ENCODE data around the gene AGK. TPM values are rescaled to one million over a fixed set of nuclear protein-coding genes. Genes with fewer than 3 reads are reported as not detected.

The AGK gene
- polyA plus RNA-seq, 2 of the 4 experiments (the other 2 are of a cell fraction): 29.6 to 63.5 TPM

- ChIA-PET CTCF (no interaction called here), POLR2A (no interaction called here)
- no peak overlapping the region for H3K27ac ChIP-seq
- no peak overlapping the region for H3K4me2 ChIP-seq
- no peak for TF ChIP-seq ZFP36 (IDR thresholded peaks at IDR 0.05; ENCODE audit: borderline replicate concordance, partially characterized antibody)
- no peak for TF ChIP-seq MAFK (IDR thresholded peaks at IDR 0.05; ENCODE audit: partially characterized antibody)
- no peak for TF ChIP-seq RCOR1 (IDR thresholded peaks at IDR 0.05; ENCODE audit: low read depth, low read length)
- TF ChIP-seq GATA3 (IDR thresholded peaks at IDR 0.05; ENCODE audit: borderline replicate concordance): no peak
- ATAC-seq: no peak
- no peak for FAIRE-seq
- peaks cover 9% of the 10 kb centered on the region for H3K9me3 ChIP-seq
- H3K4me1 ChIP-seq: no peaks in the 10 kb centered on the region
- WGBS (ENCODE audit: missing lambda C conversion rate): 94% methylated on average over 2 of the region's 2 CpGs
- DNase-seq (ENCODE audit: low read depth in 1 of 2, low spot score in 1 of 2): no peak
- no peak overlapping the region for H3K4me3 ChIP-seq
Observed at GRCh38 chr7:141562972-141563371, 11.8 kb downstream of the AGK start.

- H3K9me3 ChIP-seq: peaks cover 5% of the 10 kb centered on the region
- ChIA-PET POLR2A (no interaction called here), CTCF (no interaction called here)
- DNase-seq (ENCODE audit: low read depth in 1 of 2, low spot score in 1 of 2): peak in 1 of 2 experiments; percentile 6
- TF ChIP-seq BHLHE40 (IDR thresholded peaks at IDR 0.05; ENCODE audit: low read depth, low read length): no peak
- no peak for TF ChIP-seq MAX (IDR thresholded peaks at IDR 0.05)
- no peak for TF ChIP-seq ZSCAN20 (CRISPR knock-in tag; IDR thresholded peaks at IDR 0.05)
- TF ChIP-seq GATA3 (IDR thresholded peaks at IDR 0.05; ENCODE audit: borderline replicate concordance): no peak
- TF ChIP-seq ESRRA (IDR thresholded peaks at IDR 0.05; ENCODE audit: borderline replicate concordance, low read length): no peak
- no peak for TF ChIP-seq EHF (CRISPR knock-in tag; IDR thresholded peaks at IDR 0.05)
- no peak for TF ChIP-seq PBX3 (IDR thresholded peaks at IDR 0.05)
- no peak for TF ChIP-seq NR3C1 (IDR thresholded peaks at IDR 0.05)
- no peak for TF ChIP-seq TFCP2L1 (CRISPR knock-in tag; IDR thresholded peaks at IDR 0.05)
- no peak for TF ChIP-seq POLR2A (IDR thresholded peaks at IDR 0.05; ENCODE audit: low read length)
- no peak for TF ChIP-seq SMC3 (IDR thresholded peaks at IDR 0.05)
- no peak for TF ChIP-seq RCOR1 (IDR thresholded peaks at IDR 0.05; ENCODE audit: low read depth, low read length)
- no peak for TF ChIP-seq HDAC2 (IDR thresholded peaks at IDR 0.05)
- TF ChIP-seq HOXB13 (CRISPR knock-in tag; IDR thresholded peaks at IDR 0.05; ENCODE audit: low read depth): no peak
- TF ChIP-seq MAZ (IDR thresholded peaks at IDR 0.05; ENCODE audit: borderline replicate concordance, low read depth, low read length): no peak
- TF ChIP-seq HOXB5 (CRISPR knock-in tag; IDR thresholded peaks at IDR 0.05): no peak
- no peak for TF ChIP-seq NFE2L2 (conservative IDR thresholded peaks at IDR 0.05; ENCODE audit: low read length)
- no peak for TF ChIP-seq E2F6 (IDR thresholded peaks at IDR 0.05; ENCODE audit: borderline replicate concordance, low read depth)
- TF ChIP-seq JUN (IDR thresholded peaks at IDR 0.05): no peak
- TF ChIP-seq CBX2 (IDR thresholded peaks at IDR 0.05; ENCODE audit: borderline replicate concordance, low read depth): no peak
- no peak overlapping the region for H3K27ac ChIP-seq
- no peak overlapping the region for H3K4me3 ChIP-seq
- WGBS (ENCODE audit: missing lambda C conversion rate): 96% methylated on average over 2 of the region's 2 CpGs
- peak in 1 of 2 experiments; percentile 69; a peak in 3 of 6 replicates for ATAC-seq
- H3K4me1 ChIP-seq: no peaks in the 10 kb centered on the region
- no peak for FAIRE-seq
- H3K4me2 ChIP-seq: no peak overlapping the region
Observed at GRCh38 chr7:141563956-141564623, 12.9 kb downstream of the AGK start.

- CTCF ChIA-PET: interaction anchor here (0.9 kb wide), 1 partner anchor 10 kb away, joined by 3 read pairs; no protein-coding TSS in a partner anchor
- TF ChIP-seq EP300 (IDR thresholded peaks at IDR 0.05): no peak
- no peak for TF ChIP-seq JUN (IDR thresholded peaks at IDR 0.05)
- no peak for TF ChIP-seq ATOH8 (CRISPR knock-in tag; IDR thresholded peaks at IDR 0.05; ENCODE audit: low read depth)
- no peak for TF ChIP-seq TP53 (CRISPR knock-in tag; IDR thresholded peaks at IDR 0.05)
- no peak for TF ChIP-seq MYC (IDR thresholded peaks at IDR 0.05; ENCODE audit: borderline replicate concordance, low read length)
- no peak for TF ChIP-seq FOXS1 (CRISPR knock-in tag; IDR thresholded peaks at IDR 0.05)
- TF ChIP-seq ELK1 (IDR thresholded peaks at IDR 0.05; ENCODE audit: low read depth, low read length): no peak
- TF ChIP-seq HOXA7 (CRISPR knock-in tag; IDR thresholded peaks at IDR 0.05): no peak
- TF ChIP-seq NR3C1 (IDR thresholded peaks at IDR 0.05): no peak
- TF ChIP-seq KDM5A (IDR thresholded peaks at IDR 0.05): no peak
- no peak for TF ChIP-seq BHLHE40 (IDR thresholded peaks at IDR 0.05; ENCODE audit: low read depth, low read length)
- no peak for TF ChIP-seq HOXB5 (CRISPR knock-in tag; IDR thresholded peaks at IDR 0.05)
- no peak for TF ChIP-seq CTCF (IDR thresholded peaks at IDR 0.05)
- no peak for TF ChIP-seq MAFK (IDR thresholded peaks at IDR 0.05; ENCODE audit: partially characterized antibody)
- 88% methylated on average over 1 of the region's 1 CpG for WGBS (ENCODE audit: missing lambda C conversion rate)
- ATAC-seq (no peak), DNase-seq (ENCODE audit: low read depth in 1 of 2, low spot score in 1 of 2) (no peak), FAIRE-seq (no peak)
- H3K4me2 ChIP-seq: no peak overlapping the region
- POLR2A ChIA-PET: no interaction called here
- no peaks in the 10 kb centered on the region for H3K9me3 ChIP-seq
- H3K4me3 ChIP-seq: no peak overlapping the region
- H3K27ac ChIP-seq: no peak overlapping the region
- H3K4me1 ChIP-seq: no peaks in the 10 kb centered on the region
Observed at GRCh38 chr7:141567432-141567831, 16.2 kb downstream of the AGK start.

All from A549 (cell line).